MM.1S (cell line): ENCODE data around the gene PTPN13.

ENCODE experiments used
- DNase-seq: peaks from one replicate; pipeline ENCODE4 v3.0.0-alpha.2; 2015
- H2AFZ ChIP-seq: fragments of 300-600 bp; sonication (generic); 2 replicates; pipeline ENCODE4 v1.6.0; 2016; ENCODE audit warnings: antibody characterized with exemption, low read length
- H3F3A ChIP-seq: fragments of 300-600 bp; sonication (generic); 2 replicates; pipeline ENCODE4 v1.6.1; 2016; ENCODE audit warnings: mild to moderate bottlenecking, antibody characterized with exemption, low read length, moderate library complexity, mixed read lengths; ENCODE audit not compliant: insufficient read depth
- H3K27ac ChIP-seq: fragments of 300-600 bp; sonication (generic); 2 replicates; pipeline ENCODE4 v1.5.1; 2016; ENCODE audit warnings: mild to moderate bottlenecking, low read length
- H3K27me3 ChIP-seq: fragments of 300-600 bp; sonication (generic); replicated peaks from 2 replicates; pipeline ENCODE4 v1.6.0; 2016; ENCODE audit warnings: low read length; ENCODE audit not compliant: insufficient read depth
- H3K36me3 ChIP-seq: fragments of 300-600 bp; sonication (generic); replicated peaks from 2 replicates; pipeline ENCODE4 v1.6.1; 2016; ENCODE audit warnings: mild to moderate bottlenecking, low read length, mixed read lengths; ENCODE audit not compliant: insufficient read depth
- H3K4me1 ChIP-seq: fragments of 300-600 bp; sonication (generic); 2 replicates; pipeline ENCODE4 v1.6.1; 2016; ENCODE audit warnings: low read length, mixed read lengths
- H3K4me2 ChIP-seq: fragments of 300-600 bp; sonication (generic); 2 replicates; pipeline ENCODE4 v1.6.0; 2016; ENCODE audit warnings: low read depth, low read length
- H3K4me3 ChIP-seq: fragments of 300-600 bp; sonication (generic); 2 replicates; pipeline ENCODE4 v1.5.1; 2016; ENCODE audit warnings: low read length, mixed read lengths
- H3K79me2 ChIP-seq: fragments of 300-600 bp; sonication (generic); 2 replicates; pipeline ENCODE4 v1.6.1; 2016; ENCODE audit warnings: mixed run types, low read length, mixed read lengths
- H3K9ac ChIP-seq: fragments of 300-600 bp; sonication (generic); 2 replicates; pipeline ENCODE4 v1.6.1; 2016; ENCODE audit warnings: low read length, mixed read lengths
- H3K9me2 ChIP-seq: fragments of 300-600 bp; sonication (generic); replicated peaks from 2 replicates; pipeline ENCODE4 v1.6.1; 2016; ENCODE audit warnings: mild to moderate bottlenecking, low read length, mixed read lengths; ENCODE audit not compliant: insufficient read depth
- H3K9me3 ChIP-seq: fragments of 300-600 bp; sonication (generic); replicated peaks from 2 replicates; pipeline ENCODE4 v1.6.1; 2016; ENCODE audit warnings: mild to moderate bottlenecking, low read length, mixed read lengths; ENCODE audit not compliant: insufficient read depth
- H4K20me1 ChIP-seq: fragments of 300-600 bp; sonication (generic); 2 replicates; pipeline ENCODE4 v1.6.1; 2016; ENCODE audit warnings: mild to moderate bottlenecking, low read length, moderate library complexity, mixed read lengths; ENCODE audit not compliant: insufficient read depth
- CTCF ChIP-seq: fragments of 300-600 bp; sonication (generic); IDR thresholded peaks from 2 replicates; pipeline ENCODE4 v1.5.1; 2016; ENCODE audit warnings: antibody characterized with exemption, low read length, mixed read lengths
- EZH2 ChIP-seq: fragments of 300-600 bp; sonication (generic); optimal IDR thresholded peaks from 2 replicates; pipeline ENCODE3; 2017; ENCODE audit warnings: low read depth, mild to moderate bottlenecking, antibody characterized with exemption, low read length, mixed read lengths
- EZH2phosphoT487 ChIP-seq: fragments of 300-600 bp; sonication (generic); IDR thresholded peaks from 2 replicates; pipeline ENCODE4 v1.6.1; 2018; ENCODE audit warnings: antibody characterized with exemption, low read length

The PTPN13 gene

GRCh38 chr4:86755388-86755787 lies 161.3 kb downstream of the PTPN13 start:
- H3K9me3 ChIP-seq: no peaks in the 10 kb centered on the region
- H3K9me2 ChIP-seq: no peaks in the 10 kb centered on the region
- no peak overlapping the region for H3K9ac ChIP-seq
- H2AFZ ChIP-seq: no peak overlapping the region
- no peak overlapping the region for H3K27ac ChIP-seq
- no peaks in the 10 kb centered on the region for H3K36me3 ChIP-seq
- H3K4me3 ChIP-seq: no peak overlapping the region
- H4K20me1 ChIP-seq: no peaks in the 10 kb centered on the region
- no peak for DNase-seq
- no peaks in the 10 kb centered on the region for H3K27me3 ChIP-seq
- H3K79me2 ChIP-seq: no peaks in the 10 kb centered on the region
- TF ChIP-seq CTCF: no peak
- no peak for TF ChIP-seq EZH2
- TF ChIP-seq EZH2phosphoT487: no peak
- no peak overlapping the region for H3K4me2 ChIP-seq
- H3F3A ChIP-seq: no peaks in the 10 kb centered on the region
- H3K4me1 ChIP-seq: no peaks in the 10 kb centered on the region

- H3K4me1 ChIP-seq: no peaks in the 10 kb centered on the region
- H3F3A ChIP-seq: no peaks in the 10 kb centered on the region
- no peaks in the 10 kb centered on the region for H3K9me2 ChIP-seq
- no peak for TF ChIP-seq EZH2
- TF ChIP-seq EZH2phosphoT487: no peak
- no peak for TF ChIP-seq CTCF
- no peaks in the 10 kb centered on the region for H3K79me2 ChIP-seq
- H3K9ac ChIP-seq: no peak overlapping the region
- no peaks in the 10 kb centered on the region for H3K36me3 ChIP-seq
- no peak overlapping the region for H2AFZ ChIP-seq
- H3K4me3 ChIP-seq: no peak overlapping the region
- no peak overlapping the region for H3K4me2 ChIP-seq
- no peak overlapping the region for H3K27ac ChIP-seq
- no peaks in the 10 kb centered on the region for H4K20me1 ChIP-seq
- no peaks in the 10 kb centered on the region for H3K27me3 ChIP-seq
- H3K9me3 ChIP-seq: no peaks in the 10 kb centered on the region
- no peak for DNase-seq
Measured at GRCh38 chr4:86757468-86757867, 163.4 kb downstream of the PTPN13 start.

GRCh38 chr4:86759298-86759697 lies 165.2 kb downstream of the PTPN13 start:
- H3K27me3 ChIP-seq: no peaks in the 10 kb centered on the region
- no peak overlapping the region for H3K4me2 ChIP-seq
- no peak overlapping the region for H3K4me3 ChIP-seq
- H3K79me2 ChIP-seq: no peaks in the 10 kb centered on the region
- H3K9me3 ChIP-seq: no peaks in the 10 kb centered on the region
- no peak overlapping the region for H3K27ac ChIP-seq
- no peak overlapping the region for H2AFZ ChIP-seq
- H3F3A ChIP-seq: no peaks in the 10 kb centered on the region
- H3K9me2 ChIP-seq: no peaks in the 10 kb centered on the region
- no peaks in the 10 kb centered on the region for H3K4me1 ChIP-seq
- TF ChIP-seq EZH2phosphoT487 (no peak), EZH2 (no peak), CTCF (no peak)
- no peak overlapping the region for H3K9ac ChIP-seq
- H3K36me3 ChIP-seq: no peaks in the 10 kb centered on the region
- no peaks in the 10 kb centered on the region for H4K20me1 ChIP-seq
- no peak for DNase-seq
